Vagina (tissue), 2 donors: Measurements from ENCODE around the gene CARS2. TPM values are rescaled to one million over a fixed set of nuclear protein-coding genes. Genes with fewer than 3 reads are reported as not detected.

Source experiments
- DNase-seq, 2 donors: peaks; one replicate each; pipeline ENCODE4 v3.0.0-alpha.2; 2017; ENCODE audit errors: extremely low spot score in 2 of 2
- H3K27ac ChIP-seq: fragments of 200-600 bp; sonication (generic); one replicate; pipeline ENCODE4 v1.5.1; 2019
- H3K27me3 ChIP-seq: fragments of 200-600 bp; sonication (generic); one replicate; pipeline ENCODE4 v1.5.1; 2019
- H3K36me3 ChIP-seq, 2 donors: fragments of 200-600 bp; sonication (generic); one replicate each; pipeline ENCODE4 v1.5.1; 2017 to 2019
- H3K4me1 ChIP-seq: fragments of 200-600 bp; sonication (generic); one replicate; pipeline ENCODE4 v1.5.1; 2019
- H3K4me3 ChIP-seq, 2 donors: fragments of 200-600 bp; sonication (generic); 1 replicate in 1 of 2; 2 replicates in 1 of 2; pipeline ENCODE4 v1.5.1; 2016 to 2019
- H3K9me3 ChIP-seq: fragments of 200-600 bp; sonication (generic); one replicate; pipeline ENCODE4 v1.5.1; 2019
- POLR2A ChIP-seq, 2 donors: fragments of 450-650 bp; IDR thresholded peaks; one replicate each; pipeline ENCODE4 v1.6.1; 2017; ENCODE audit warnings: antibody characterized with exemption in 2 of 2, mild to moderate bottlenecking in 2 of 2, moderate library complexity in 2 of 2
- POLR2AphosphoS5 ChIP-seq, 2 donors: sonication (generic); formaldehyde crosslinking; IDR thresholded peaks; one replicate each; pipeline ENCODE4 v1.9.0; 2017; ENCODE audit warnings: antibody characterized with exemption in 2 of 2, mild to moderate bottlenecking in 2 of 2, low read depth in 1 of 2; ENCODE audit not compliant: insufficient read depth in 1 of 2
- intact Hi-C: fragments of 100-400 bp; cut with DNase I; formaldehyde crosslinking; loops from one replicate; pipeline ENCODE4 v1.15.1; 2023
- total RNA-seq: library from RNA; depleted of rRNA; stranded (reverse); fragments of >200 nt; gene quantifications from one replicate; pipeline ENCODE4 v1.2.3, GENCODE V29; 2016
- TF ChIP-seq, protein P1 (sequence below), 3 experiments: fragments of 450-650 bp in 2 of 3; fragments of 200-600 bp in 1 of 3; sonication (generic) in 1 of 3; IDR thresholded peaks; one replicate each; pipeline ENCODE4 v1.5.1; 2017 to 2019; ENCODE audit warnings: antibody characterized with exemption in 3 of 3, mild to moderate bottlenecking in 2 of 3, moderate library complexity in 2 of 3

CARS2 gene
- total RNA-seq, 1 donor from 2014 or later = 65.1 TPM

DNA sequence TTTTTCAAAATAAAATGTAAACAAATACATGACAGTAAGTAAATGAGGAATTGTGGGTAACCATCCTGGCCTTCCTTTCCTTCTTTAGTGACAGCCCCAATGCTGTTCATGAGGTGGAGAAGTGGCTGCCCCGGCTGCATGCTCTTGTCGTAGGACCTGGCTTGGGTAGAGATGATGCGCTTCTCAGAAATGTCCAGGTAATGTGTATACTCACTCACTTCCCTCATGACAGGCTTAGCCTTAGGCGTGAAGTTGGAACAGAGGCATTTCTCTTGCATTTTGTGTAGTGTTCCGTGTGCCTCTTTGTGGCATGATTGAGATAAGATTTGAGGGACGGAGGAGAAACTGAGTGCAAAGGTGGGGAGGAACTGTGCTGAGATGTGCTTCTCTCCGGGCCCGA, 78.6 kb downstream of the CARS2 start:
- Histone ChIP-seq H3K4me1 (peaks cover 44% of the 10 kb centered on the region), H3K27ac (no peak overlapping the region), H3K36me3 (peaks cover 0 to 42% of the 10 kb centered on the region in 2 donors), H3K27me3 (no peaks in the 10 kb centered on the region), H3K4me3 (no peak overlapping the region), H3K9me3 (no peaks in the 10 kb centered on the region)
- no peak for DNase-seq
- TF ChIP-seq POLR2AphosphoS5 (IDR thresholded peaks at IDR 0.05; ENCODE audit: insufficient read depth in 1 of 2, low read depth in 1 of 2) = no peak
- TF ChIP-seq, protein P1, sequence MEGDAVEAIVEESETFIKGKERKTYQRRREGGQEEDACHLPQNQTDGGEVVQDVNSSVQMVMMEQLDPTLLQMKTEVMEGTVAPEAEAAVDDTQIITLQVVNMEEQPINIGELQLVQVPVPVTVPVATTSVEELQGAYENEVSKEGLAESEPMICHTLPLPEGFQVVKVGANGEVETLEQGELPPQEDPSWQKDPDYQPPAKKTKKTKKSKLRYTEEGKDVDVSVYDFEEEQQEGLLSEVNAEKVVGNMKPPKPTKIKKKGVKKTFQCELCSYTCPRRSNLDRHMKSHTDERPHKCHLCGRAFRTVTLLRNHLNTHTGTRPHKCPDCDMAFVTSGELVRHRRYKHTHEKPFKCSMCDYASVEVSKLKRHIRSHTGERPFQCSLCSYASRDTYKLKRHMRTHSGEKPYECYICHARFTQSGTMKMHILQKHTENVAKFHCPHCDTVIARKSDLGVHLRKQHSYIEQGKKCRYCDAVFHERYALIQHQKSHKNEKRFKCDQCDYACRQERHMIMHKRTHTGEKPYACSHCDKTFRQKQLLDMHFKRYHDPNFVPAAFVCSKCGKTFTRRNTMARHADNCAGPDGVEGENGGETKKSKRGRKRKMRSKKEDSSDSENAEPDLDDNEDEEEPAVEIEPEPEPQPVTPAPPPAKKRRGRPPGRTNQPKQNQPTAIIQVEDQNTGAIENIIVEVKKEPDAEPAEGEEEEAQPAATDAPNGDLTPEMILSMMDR (IDR thresholded peaks at IDR 0.05) = no peak
- no peak for TF ChIP-seq POLR2A (IDR thresholded peaks at IDR 0.05)
- intact Hi-C loops = loop anchor here (5.0 kb wide), 1 partner anchor 545 kb away; no protein-coding TSS in a partner anchor

DNA sequence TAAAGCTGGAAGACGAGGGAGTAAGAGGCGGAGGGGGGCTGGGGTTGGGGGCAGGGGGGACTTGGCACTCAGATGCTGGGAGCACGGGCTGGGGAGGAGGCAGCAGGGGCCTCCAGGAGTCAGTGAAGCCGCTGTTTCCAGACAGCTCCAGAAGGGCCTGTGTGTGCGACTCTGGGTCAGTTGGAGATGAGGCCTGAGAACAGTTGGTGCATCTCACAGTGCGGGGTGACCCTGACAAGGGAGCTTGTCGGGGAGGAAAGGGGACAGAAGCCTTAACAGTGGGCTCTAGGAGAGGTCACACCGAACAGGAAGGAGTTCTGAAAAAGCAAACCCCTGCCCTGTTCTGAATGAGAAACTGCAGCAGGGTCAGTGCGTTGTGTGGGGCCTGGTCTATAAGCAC, 79.4 kb downstream of the CARS2 start:
- H3K9me3 ChIP-seq = no peaks in the 10 kb centered on the region
- intact Hi-C loops = loop anchor here (5.0 kb wide), 1 partner anchor 546 kb away; no protein-coding TSS in a partner anchor
- peaks cover 0 to 42% of the 10 kb centered on the region in 2 donors for H3K36me3 ChIP-seq
- H3K4me1 ChIP-seq = peaks cover 44% of the 10 kb centered on the region
- TF ChIP-seq POLR2A (IDR thresholded peaks at IDR 0.05) = no peak
- TF ChIP-seq, protein P1 (IDR thresholded peaks at IDR 0.05) = no peak
- TF ChIP-seq POLR2AphosphoS5 (IDR thresholded peaks at IDR 0.05; ENCODE audit: insufficient read depth in 1 of 2, low read depth in 1 of 2) = no peak
- no peak overlapping the region for H3K27ac ChIP-seq
- H3K27me3 ChIP-seq = no peaks in the 10 kb centered on the region
- no peak for DNase-seq
- no peak overlapping the region for H3K4me3 ChIP-seq

DNA sequence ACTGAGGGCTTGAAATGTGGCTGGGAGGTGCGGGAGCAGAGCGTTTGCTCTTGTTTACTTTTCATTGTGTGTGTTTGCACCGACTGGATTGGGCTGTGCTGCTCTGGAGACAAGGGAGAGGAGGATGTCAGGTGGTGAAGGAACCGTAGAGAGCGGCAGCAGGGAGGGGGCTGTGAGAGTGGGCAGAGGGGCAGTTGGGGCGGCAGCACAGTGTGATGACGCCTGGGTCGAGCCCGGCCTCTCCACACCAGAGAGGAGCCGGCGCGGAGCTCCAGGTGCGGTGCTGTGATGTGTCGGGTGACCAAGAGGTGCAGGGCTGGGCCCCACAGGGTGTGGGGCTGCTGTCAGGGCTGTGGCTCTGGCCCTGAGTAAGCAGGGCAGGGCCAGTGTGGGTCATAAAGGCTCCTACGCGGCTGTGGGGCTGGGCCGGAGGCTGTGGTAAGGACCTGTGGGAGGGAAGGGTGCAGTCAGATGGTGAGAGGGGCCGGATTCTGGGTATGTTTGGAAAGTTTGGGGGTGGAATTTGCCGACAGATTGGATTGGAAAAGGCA, 80.1 kb downstream of the CARS2 start:
- TF ChIP-seq POLR2AphosphoS5 (IDR thresholded peaks at IDR 0.05; ENCODE audit: insufficient read depth in 1 of 2, low read depth in 1 of 2) (no peak), POLR2A (IDR thresholded peaks at IDR 0.05) (no peak)
- TF ChIP-seq, protein P1 (IDR thresholded peaks at IDR 0.05) = no peak
- Histone ChIP-seq H3K27ac (no peak overlapping the region), H3K27me3 (no peaks in the 10 kb centered on the region), H3K36me3 (peaks cover 0 to 39% of the 10 kb centered on the region in 2 donors), H3K4me3 (no peak overlapping the region), H3K9me3 (no peaks in the 10 kb centered on the region), H3K4me1 (peaks cover 39% of the 10 kb centered on the region)
- intact Hi-C loops = loop anchor here (5.0 kb wide), 1 partner anchor 546 kb away; no protein-coding TSS in a partner anchor
- DNase-seq = no peak

DNA sequence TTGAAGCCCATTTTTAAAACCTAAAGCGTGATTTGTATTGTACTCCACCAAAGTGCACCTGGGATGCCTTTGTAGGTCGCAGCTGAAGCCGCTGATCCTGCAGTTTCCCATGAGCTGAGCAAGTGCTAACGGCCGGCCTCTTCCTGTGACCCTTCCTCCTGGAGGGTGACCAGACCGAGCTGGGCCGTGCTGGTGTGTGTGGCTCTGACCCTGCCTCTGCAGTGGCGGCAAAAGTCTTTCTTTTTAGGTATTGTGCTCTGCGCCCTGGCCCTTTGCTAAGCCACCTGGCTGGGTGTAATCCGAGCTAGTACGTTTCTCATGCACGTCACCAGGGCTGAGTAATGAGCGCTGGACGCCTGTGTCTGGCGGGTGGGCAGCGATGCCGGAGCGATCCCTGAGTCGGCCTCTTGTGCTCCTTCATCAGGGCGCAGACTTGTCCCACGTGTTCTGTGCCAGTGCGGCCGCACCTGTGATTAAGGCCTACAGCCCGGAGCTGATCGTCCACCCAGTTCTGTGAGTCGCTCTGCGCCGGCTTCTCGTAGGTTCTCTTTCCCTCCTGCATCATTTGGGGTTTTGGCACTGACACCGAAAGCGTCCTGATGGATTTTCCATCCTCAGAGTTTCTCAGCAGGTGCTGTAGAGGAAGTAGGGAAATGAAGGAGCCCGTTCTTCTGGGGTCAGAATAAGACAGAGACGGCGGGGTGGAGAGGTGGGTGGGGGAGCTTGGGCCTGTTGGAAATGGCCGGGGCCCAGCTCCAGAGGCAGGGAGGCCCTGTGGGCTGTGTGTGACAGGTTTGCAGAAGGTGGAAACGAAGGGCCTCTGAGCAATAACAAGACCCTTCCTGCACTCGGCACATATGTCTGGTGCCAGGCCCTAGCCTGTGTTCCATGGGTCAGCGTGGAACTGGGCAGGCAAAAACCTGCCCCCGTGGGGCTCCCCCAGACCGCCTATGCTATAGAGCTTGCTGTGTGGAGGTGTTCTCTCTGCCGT, 80.9 kb downstream of the CARS2 start:
- H3K4me1 ChIP-seq = peaks cover 39% of the 10 kb centered on the region
- no peak for TF ChIP-seq POLR2AphosphoS5 (IDR thresholded peaks at IDR 0.05; ENCODE audit: insufficient read depth in 1 of 2, low read depth in 1 of 2)
- TF ChIP-seq, protein P1 (IDR thresholded peaks at IDR 0.05) = no peak
- no peak for TF ChIP-seq POLR2A (IDR thresholded peaks at IDR 0.05)

More for the DNA sequence above, 80.9 kb downstream of the CARS2 start:
- H3K9me3 ChIP-seq = no peaks in the 10 kb centered on the region
- intact Hi-C loops = loop anchor here (5.0 kb wide), 1 partner anchor 547 kb away; no protein-coding TSS in a partner anchor
- H3K27me3 ChIP-seq = no peaks in the 10 kb centered on the region
- no peak for DNase-seq
- H3K36me3 ChIP-seq = peaks cover 0 to 37% of the 10 kb centered on the region in 2 donors
- no peak overlapping the region for H3K27ac ChIP-seq
- H3K4me3 ChIP-seq = no peak overlapping the region
